Neuronal stem cell (in vitro differentiated cells): Measurements from ENCODE around the gene APBA1.

Source experiments
- DNase-seq: peaks from one replicate; pipeline ENCODE4 v3.0.0-alpha.2; 2013; ENCODE audit warnings: low spot score
- H2AFZ ChIP-seq: one replicate; pipeline ENCODE4 v1.6.1; 2013; ENCODE audit warnings: mild to moderate bottlenecking, low read length, inconsistent platforms
- H2AK5ac ChIP-seq: 2 replicates; pipeline ENCODE4 v1.6.1; 2013; ENCODE audit warnings: low read depth, mild to moderate bottlenecking, inconsistent platforms, low read length, moderate library complexity, mixed read lengths
- H2BK120ac ChIP-seq: 2 replicates; pipeline ENCODE4 v1.6.1; 2013; ENCODE audit warnings: low read depth, mild to moderate bottlenecking, inconsistent platforms, low read length, moderate library complexity, mixed read lengths
- H2BK12ac ChIP-seq: one replicate; pipeline ENCODE4 v1.6.1; 2013; ENCODE audit warnings: low read length, inconsistent platforms
- H2BK15ac ChIP-seq: 2 replicates; pipeline ENCODE4 v1.6.1; 2013; ENCODE audit warnings: mild to moderate bottlenecking, low read length, inconsistent platforms, mixed read lengths
- H2BK5ac ChIP-seq: one replicate; pipeline ENCODE4 v1.6.1; 2013; ENCODE audit warnings: inconsistent platforms, mild to moderate bottlenecking, low read length, moderate library complexity
- H3K14ac ChIP-seq: one replicate; pipeline ENCODE4 v1.6.1; 2013; ENCODE audit warnings: low read length, inconsistent platforms
- H3K18ac ChIP-seq: 2 replicates; pipeline ENCODE4 v1.6.1; 2013; ENCODE audit warnings: low read length, inconsistent platforms
- H3K23ac ChIP-seq: 2 replicates; pipeline ENCODE4 v1.6.1; 2013; ENCODE audit warnings: low read depth, mild to moderate bottlenecking, mixed read lengths, low read length, inconsistent platforms; ENCODE audit not compliant: poor library complexity
- H3K27ac ChIP-seq: replicated peaks from 3 replicates; pipeline ENCODE4 v1.5.1; 2013; ENCODE audit warnings: low read length, inconsistent platforms
- H3K27me3 ChIP-seq, 3 experiments: 2 replicates each; pipeline ENCODE4 v1.6.1; 2013; ENCODE audit warnings: low read length in 3 of 3, mild to moderate bottlenecking in 2 of 3, inconsistent platforms in 1 of 3, low read depth in 1 of 3, mixed read lengths in 1 of 3, moderate library complexity in 1 of 3; ENCODE audit not compliant: control insufficient read depth in 3 of 3, insufficient read depth in 3 of 3
- H3K36me3 ChIP-seq, 2 donors: replicated peaks in 1 of 2; 2 replicates each; pipeline ENCODE4 v1.6.1; 2013; ENCODE audit warnings: low read length in 2 of 2; ENCODE audit not compliant: control insufficient read depth in 2 of 2, insufficient read depth in 2 of 2
- H3K4ac ChIP-seq: 2 replicates; pipeline ENCODE4 v1.6.1; 2013; ENCODE audit warnings: inconsistent platforms, mild to moderate bottlenecking, low read length, moderate library complexity
- H3K4me1 ChIP-seq, 2 donors: 1 replicate in 1 of 2; 2 replicates in 1 of 2; pipeline ENCODE4 v1.6.1; 2013; ENCODE audit warnings: low read length in 2 of 2, low read depth in 1 of 2; ENCODE audit not compliant: control insufficient read depth in 2 of 2, insufficient read depth in 1 of 2
- H3K4me2 ChIP-seq: one replicate; pipeline ENCODE4 v1.6.1; 2013; ENCODE audit warnings: mild to moderate bottlenecking, low read length, inconsistent platforms; ENCODE audit not compliant: insufficient read depth, poor library complexity, severe bottlenecking
- H3K4me3 ChIP-seq, 2 donors: 2 replicates each; pipeline ENCODE4 v1.5.1; 2013; ENCODE audit warnings: low read length in 2 of 2, mild to moderate bottlenecking in 2 of 2, inconsistent platforms in 1 of 2, moderate library complexity in 1 of 2
- H3K79me1 ChIP-seq: one replicate; pipeline ENCODE4 v1.6.1; 2013; ENCODE audit warnings: low read depth, mild to moderate bottlenecking, inconsistent platforms, low read length, moderate library complexity
- H3K9ac ChIP-seq: one replicate; pipeline ENCODE4 v1.6.1; 2013; ENCODE audit warnings: mild to moderate bottlenecking, low read depth, low read length, inconsistent platforms; ENCODE audit not compliant: poor library complexity
- H3K9me3 ChIP-seq, 2 donors: replicated peaks in 1 of 2; 2 replicates each; pipeline versions ENCODE3 to v1.6.1; 2013; ENCODE audit warnings: low read length in 2 of 2, mild to moderate bottlenecking in 2 of 2, inconsistent platforms in 1 of 2, low read depth in 1 of 2, mixed read lengths in 1 of 2, moderate library complexity in 1 of 2; ENCODE audit not compliant: control insufficient read depth in 2 of 2, insufficient read depth in 1 of 2
- H4K8ac ChIP-seq: one replicate; pipeline ENCODE4 v1.6.1; 2013; ENCODE audit warnings: low read depth, mild to moderate bottlenecking, inconsistent platforms, low read length, moderate library complexity
- H4K91ac ChIP-seq: one replicate; pipeline ENCODE4 v1.6.1; 2013; ENCODE audit warnings: low read length, low read depth, mild to moderate bottlenecking, inconsistent platforms; ENCODE audit not compliant: poor library complexity
- WGBS, 2 donors: extraction: QIAGEN DNeasy Blood & Tissue Kit; methylation state at CpG; one replicate each; pipeline ENCODE4 v1.1.7; 2013; ENCODE audit warnings: missing lambda C conversion rate in 2 of 2, mixed read lengths in 1 of 2; ENCODE audit not compliant: insufficient read length in 2 of 2, insufficient replicate concordance in 1 of 2; ENCODE audit errors: extremely low coverage in 2 of 2; 5-methylcytosine and 5-hydroxymethylcytosine counted together

The APBA1 gene

GRCh38 chr9:69456201-69456600, 216.0 kb downstream of the APBA1 start:
- Histone ChIP-seq H3K27me3 (no peaks in the 10 kb centered on the region), H4K91ac (no peak overlapping the region), H3K9me3 (no peaks in the 10 kb centered on the region), H2BK15ac (no peak overlapping the region), H2AK5ac (no peak overlapping the region), H2AFZ (no peak overlapping the region), H3K4me3 (no peak overlapping the region), H3K4me1 (peaks cover 5 to 10% of the 10 kb centered on the region in 2 donors), H3K18ac (no peak overlapping the region), H3K36me3 (peaks cover 0 to 3% of the 10 kb centered on the region in 2 donors), H2BK12ac (no peak overlapping the region), H3K27ac (no peak overlapping the region), H3K79me1 (no peaks in the 10 kb centered on the region), H3K14ac (no peak overlapping the region), H3K23ac (no peak overlapping the region), H3K4me2 (no peak overlapping the region), H2BK5ac (no peak overlapping the region), H2BK120ac (no peak overlapping the region), H4K8ac (no peak overlapping the region), H3K9ac (no peak overlapping the region), H3K4ac (no peak overlapping the region)
- no CpG with 5 or more reads among the region's 15 CpGs for WGBS, 2 donors
- DNase-seq, result no peak

- Histone ChIP-seq H3K14ac (no peak overlapping the region), H4K91ac (no peak overlapping the region), H3K18ac (no peak overlapping the region), H2AK5ac (no peak overlapping the region), H2BK5ac (no peak overlapping the region), H4K8ac (no peak overlapping the region), H3K9me3 (peaks cover 2 to 4% of the 10 kb centered on the region in 2 donors), H3K4me2 (no peak overlapping the region), H2BK12ac (no peak overlapping the region), H3K36me3 (peaks cover 0 to 6% of the 10 kb centered on the region in 2 donors), H3K27me3 (no peaks in the 10 kb centered on the region), H3K4me1 (peaks cover 5 to 10% of the 10 kb centered on the region in 2 donors), H3K27ac (no peak overlapping the region), H2BK15ac (no peak overlapping the region), H3K9ac (no peak overlapping the region), H3K4ac (no peak overlapping the region), H3K4me3 (no peak overlapping the region), H2AFZ (no peak overlapping the region), H3K79me1 (no peaks in the 10 kb centered on the region), H2BK120ac (no peak overlapping the region), H3K23ac (no peak overlapping the region)
- WGBS, 2 donors, result no CpG with 5 or more reads among the region's 2 CpGs
- DNase-seq, result no peak
Measured at GRCh38 chr9:69455311-69455710, 216.9 kb downstream of the APBA1 start.

DNA sequence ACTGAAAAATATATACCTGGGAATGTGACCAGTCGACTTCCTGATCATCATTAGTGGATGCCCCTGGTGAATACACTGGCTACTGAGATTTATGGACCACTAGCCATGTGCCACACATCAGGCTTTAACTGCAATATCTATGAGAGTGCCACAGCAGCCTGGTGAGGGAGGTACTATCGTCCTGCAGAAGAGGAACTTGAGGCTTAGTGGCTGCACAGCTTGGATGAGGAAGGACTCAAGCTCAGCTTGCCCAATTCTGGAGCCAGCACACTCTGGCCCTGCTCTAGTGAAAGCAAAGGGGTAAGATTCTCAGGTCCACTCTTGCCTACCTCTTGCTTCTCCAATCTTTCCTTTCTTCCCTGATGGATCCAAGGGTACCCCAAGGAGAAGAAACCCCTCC, 217.8 kb downstream of the APBA1 start:
- H3K27ac ChIP-seq, result no peak overlapping the region
- no peak overlapping the region for H4K8ac ChIP-seq
- H3K27me3 ChIP-seq, result no peaks in the 10 kb centered on the region
- no peaks in the 10 kb centered on the region for H3K79me1 ChIP-seq
- H2BK12ac ChIP-seq, result no peak overlapping the region
- no CpG with 5 or more reads among the region's 2 CpGs for WGBS, 2 donors
- H2AK5ac ChIP-seq, result no peak overlapping the region
- peaks cover 0 to 6% of the 10 kb centered on the region in 2 donors for H3K36me3 ChIP-seq
- H4K91ac ChIP-seq, result no peak overlapping the region
- H2BK120ac ChIP-seq, result no peak overlapping the region
- H2BK5ac ChIP-seq, result no peak overlapping the region
- H3K4ac ChIP-seq, result no peak overlapping the region
- H3K4me3 ChIP-seq, result peak overlapping the region in 1 of 2 donors; percentile 37
- no peak overlapping the region for H3K4me2 ChIP-seq
- H2BK15ac ChIP-seq, result no peak overlapping the region
- H3K4me1 ChIP-seq, result peaks cover 5 to 10% of the 10 kb centered on the region in 2 donors
- no peak overlapping the region for H3K18ac ChIP-seq
- no peak overlapping the region for H3K14ac ChIP-seq
- H2AFZ ChIP-seq, result no peak overlapping the region
- H3K9ac ChIP-seq, result no peak overlapping the region
- no peak for DNase-seq
- no peak overlapping the region for H3K23ac ChIP-seq
- peaks cover 2 to 4% of the 10 kb centered on the region in 2 donors for H3K9me3 ChIP-seq

GRCh38 chr9:69453746-69454145, 218.4 kb downstream of the APBA1 start:
- Histone ChIP-seq H2BK5ac (no peak overlapping the region), H3K4me1 (peaks cover 5 to 10% of the 10 kb centered on the region in 2 donors), H3K9ac (no peak overlapping the region), H2AFZ (no peak overlapping the region), H2BK120ac (no peak overlapping the region), H4K8ac (no peak overlapping the region), H3K9me3 (peaks cover 2 to 4% of the 10 kb centered on the region in 2 donors), H3K18ac (no peak overlapping the region), H4K91ac (no peak overlapping the region), H2BK12ac (no peak overlapping the region), H3K14ac (no peak overlapping the region), H3K27me3 (no peaks in the 10 kb centered on the region), H3K4me3 (no peak overlapping the region), H2AK5ac (no peak overlapping the region), H3K36me3 (peaks cover 0 to 6% of the 10 kb centered on the region in 2 donors), H3K4ac (no peak overlapping the region), H3K79me1 (no peaks in the 10 kb centered on the region), H3K4me2 (no peak overlapping the region), H3K23ac (no peak overlapping the region), H2BK15ac (no peak overlapping the region), H3K27ac (no peak overlapping the region)
- DNase-seq, result no peak
- no CpG with 5 or more reads among the region's 2 CpGs for WGBS, 2 donors
